GM19467 (cell line): ENCODE data around the gene PRKAR1A.
A peak's percentile ranks its signal among the peaks of the same experiment; 100 is the strongest.
"Not testable (repeated sequence)": the region's sequence is repeated elsewhere in the genome, so short reads cannot be mapped to it uniquely, and the experiment has no call there.

Experiments
- ATAC-seq: cut with Tn5 transposase; IDR thresholded peaks from one replicate; pipeline ENCODE4 v1.9.1; 2021; ENCODE audit warnings: mild to moderate bottlenecking, moderate library complexity; ENCODE audit not compliant: unreplicated experiment

Gene PRKAR1A

GRCh38 chr17:68512247-68512959, at the start of gene PRKAR1A:
Gene PRKAR1A, plus strand, starts transcription at chr17:68512430. Its CDS starts 2,970 bp downstream, at chr17:68515400.
- peak; percentile 85 for ATAC-seq

DNA sequence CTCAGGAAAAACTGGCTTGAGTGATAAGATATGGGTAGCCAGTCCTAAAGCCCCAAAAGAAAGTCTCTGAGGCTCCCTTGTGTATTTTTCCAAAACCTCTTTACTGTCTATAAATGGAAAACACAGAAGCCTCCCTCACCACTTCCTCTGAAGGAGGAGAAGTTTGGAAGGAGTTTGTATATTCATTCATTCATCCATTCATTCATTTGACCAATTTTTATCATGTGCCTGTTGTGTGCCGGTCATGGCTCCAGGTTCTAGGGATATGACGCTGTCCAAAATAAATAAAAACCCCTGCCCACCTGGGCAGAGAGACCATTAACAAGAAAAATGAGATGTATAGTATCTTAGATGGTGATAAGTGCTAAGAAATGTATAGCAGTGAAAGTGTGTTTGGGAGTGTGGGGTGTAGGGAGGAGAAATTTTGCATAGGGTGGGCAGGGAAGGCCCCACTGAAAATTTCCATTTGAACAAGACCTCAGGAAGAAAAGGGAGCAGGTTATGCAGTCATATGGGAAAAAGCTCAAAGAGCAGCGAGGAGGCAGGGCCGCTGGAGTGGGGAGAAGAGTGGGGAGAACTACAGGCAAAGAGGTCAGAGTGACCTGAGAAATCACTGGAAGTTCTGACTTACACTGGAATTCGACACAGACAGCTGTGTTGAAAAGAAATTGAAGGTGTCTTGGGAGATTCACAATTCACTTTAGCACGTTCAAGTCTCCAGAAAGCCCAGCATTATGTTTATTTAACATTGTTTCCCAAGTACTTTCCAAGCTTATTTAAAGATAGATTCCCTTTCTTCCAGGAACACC, 48.8 kb upstream of the PRKAR1A start:
- ATAC-seq = no peak

DNA sequence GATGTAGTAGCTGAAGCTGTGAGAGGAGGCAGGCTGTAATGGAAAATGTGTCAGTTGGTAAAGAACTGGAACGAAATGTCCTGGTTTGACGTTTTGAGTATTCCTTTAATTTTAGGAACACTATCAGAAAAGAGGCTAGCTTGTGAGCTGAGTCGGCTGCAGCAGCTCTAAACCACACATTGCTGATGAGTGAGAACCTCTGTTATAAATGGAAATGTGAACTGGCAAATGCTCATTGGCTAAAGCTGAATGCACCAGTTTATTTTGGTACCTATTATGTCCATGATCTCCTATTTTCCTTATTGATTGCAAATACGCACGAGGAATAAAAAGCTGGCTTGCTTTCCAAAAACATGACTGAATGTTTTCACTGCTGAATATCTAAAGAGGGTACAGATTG, 43.9 kb upstream of the PRKAR1A start:
- ATAC-seq = no peak

GRCh38 chr17:68468788-68469187, 43.4 kb upstream of the PRKAR1A start:
- no peak for ATAC-seq

- no peak for ATAC-seq
Measured at GRCh38 chr17:68470961-68471360, 41.3 kb upstream of the PRKAR1A start.

GRCh38 chr17:68480885-68481284, 31.3 kb upstream of the PRKAR1A start:
- no peak for ATAC-seq

GRCh38 chr17:68482576-68483041, 29.6 kb upstream of the PRKAR1A start:
- no peak for ATAC-seq

DNA sequence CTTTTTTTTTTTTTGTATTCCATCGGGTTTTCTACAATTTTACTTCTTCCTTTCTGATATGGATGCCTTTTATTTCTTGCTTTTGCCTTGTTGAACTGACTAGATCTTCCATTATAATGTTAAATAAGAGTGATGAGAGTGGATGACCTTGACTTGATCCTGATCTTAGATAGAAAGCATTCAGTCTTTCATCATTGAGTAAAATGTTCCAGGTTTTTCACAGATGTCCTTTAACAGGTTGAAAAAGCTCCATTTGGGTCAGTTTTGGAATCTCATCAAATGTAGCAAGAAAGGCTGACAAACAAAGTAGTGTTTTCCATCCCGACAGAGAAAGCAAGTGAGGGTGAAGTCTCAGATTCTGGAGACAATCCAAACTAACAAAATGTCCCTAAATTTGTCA, 27.8 kb upstream of the PRKAR1A start:
- ATAC-seq = no peak

DNA sequence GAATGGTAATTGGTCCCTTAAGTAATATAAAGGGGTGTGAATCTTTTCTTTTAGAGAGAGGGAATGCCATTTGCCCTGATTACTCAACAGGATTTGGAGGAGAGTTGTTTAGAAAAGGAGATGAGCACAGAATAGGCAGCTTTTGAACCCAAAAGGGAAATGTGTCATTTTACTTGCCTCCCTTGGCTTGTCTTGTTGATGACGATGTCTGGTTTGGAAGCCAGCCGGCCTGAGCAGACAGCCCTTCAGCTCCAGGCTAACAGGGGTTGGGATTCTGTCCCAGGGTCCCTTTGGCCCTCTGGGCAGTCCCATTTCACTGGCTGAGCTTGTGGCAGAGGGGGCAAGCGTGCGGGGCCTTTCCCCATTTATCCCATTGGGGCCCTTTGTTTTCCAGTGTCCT, 22.3 kb upstream of the PRKAR1A start:
- ATAC-seq = no peak

- no peak for ATAC-seq
Measured at GRCh38 chr17:68491381-68492231, 20.6 kb upstream of the PRKAR1A start.

DNA sequence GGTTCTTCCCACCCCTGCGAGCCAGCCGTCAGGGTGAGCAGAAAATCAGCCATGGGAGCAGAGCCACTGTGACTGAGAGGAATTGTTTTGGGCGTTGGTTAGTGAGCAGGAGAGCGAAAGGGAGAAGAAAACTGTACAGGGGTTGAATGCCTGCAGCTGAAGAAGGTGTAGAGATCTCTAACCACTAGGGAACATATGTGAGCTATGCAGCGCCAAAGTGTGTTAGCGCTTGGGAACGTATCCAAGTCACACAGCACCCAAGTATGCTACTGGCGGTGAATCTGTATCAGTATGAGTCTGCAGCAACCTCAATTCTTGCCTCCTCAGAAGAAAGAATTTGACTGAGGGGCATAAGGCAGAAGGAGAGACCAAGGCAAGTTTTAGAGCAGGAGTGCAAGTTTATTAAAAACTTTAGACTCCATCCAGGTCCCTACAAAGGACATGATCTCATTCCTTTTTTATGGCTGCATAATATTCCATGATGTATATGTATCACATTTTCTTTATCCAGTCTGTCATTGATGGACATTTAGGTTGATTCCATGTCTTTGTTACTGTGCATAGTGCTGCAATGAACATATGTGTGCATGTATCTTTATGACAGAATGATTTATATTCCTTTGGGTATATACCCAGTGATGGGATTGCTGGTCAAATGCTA, 19.7 kb upstream of the PRKAR1A start:
- not testable (repeated sequence) for ATAC-seq

DNA sequence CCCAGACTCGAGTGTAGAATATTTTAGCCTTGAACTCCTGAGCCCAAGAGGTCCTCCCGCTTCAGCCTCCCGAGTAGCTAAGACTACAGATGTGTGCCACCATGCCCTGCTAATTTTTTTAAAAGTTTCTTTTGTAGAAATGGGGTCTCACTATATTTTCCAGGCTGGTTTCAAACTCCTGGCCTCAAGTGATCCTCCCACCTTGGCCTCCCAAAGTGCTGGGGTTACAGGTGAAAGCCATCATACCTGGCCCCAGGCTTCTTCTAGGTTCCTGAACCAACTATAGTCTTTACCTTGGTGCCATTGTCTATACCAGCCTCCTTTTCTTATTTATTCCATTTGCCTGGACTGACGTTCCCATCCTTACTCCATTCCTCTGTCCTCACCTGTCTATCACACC, 17.1 kb upstream of the PRKAR1A start:
- ATAC-seq = no peak

GRCh38 chr17:68497885-68498319, 14.3 kb upstream of the PRKAR1A start:
- peak; percentile 87 for ATAC-seq

GRCh38 chr17:68498479-68499326, 13.5 kb upstream of the PRKAR1A start:
- ATAC-seq = peak; percentile 4

GRCh38 chr17:68499587-68499986, 12.6 kb upstream of the PRKAR1A start:
- ATAC-seq = no peak

- ATAC-seq = no peak
Measured at GRCh38 chr17:68501074-68501473, 11.2 kb upstream of the PRKAR1A start.

GRCh38 chr17:68505951-68506350, 6.3 kb upstream of the PRKAR1A start:
- ATAC-seq = no peak

DNA sequence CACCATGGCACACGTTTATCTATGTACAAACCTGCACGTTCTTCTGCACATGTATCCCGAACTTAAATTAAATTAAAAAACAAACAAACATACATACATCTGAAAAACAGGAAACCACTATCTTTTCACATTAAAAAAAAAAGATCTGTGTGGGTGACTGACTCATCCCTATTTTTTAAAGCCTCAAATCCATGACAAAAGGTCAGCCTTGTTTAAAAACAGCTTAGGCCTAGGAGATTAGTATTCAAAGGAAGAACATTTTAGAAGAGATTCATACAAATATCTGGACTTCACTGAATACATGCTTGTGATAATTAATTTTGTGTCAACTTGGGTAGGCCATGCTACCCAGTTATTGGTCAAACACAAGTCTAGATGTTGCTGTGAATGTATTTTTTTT, 4.7 kb upstream of the PRKAR1A start:
- ATAC-seq = no peak

DNA sequence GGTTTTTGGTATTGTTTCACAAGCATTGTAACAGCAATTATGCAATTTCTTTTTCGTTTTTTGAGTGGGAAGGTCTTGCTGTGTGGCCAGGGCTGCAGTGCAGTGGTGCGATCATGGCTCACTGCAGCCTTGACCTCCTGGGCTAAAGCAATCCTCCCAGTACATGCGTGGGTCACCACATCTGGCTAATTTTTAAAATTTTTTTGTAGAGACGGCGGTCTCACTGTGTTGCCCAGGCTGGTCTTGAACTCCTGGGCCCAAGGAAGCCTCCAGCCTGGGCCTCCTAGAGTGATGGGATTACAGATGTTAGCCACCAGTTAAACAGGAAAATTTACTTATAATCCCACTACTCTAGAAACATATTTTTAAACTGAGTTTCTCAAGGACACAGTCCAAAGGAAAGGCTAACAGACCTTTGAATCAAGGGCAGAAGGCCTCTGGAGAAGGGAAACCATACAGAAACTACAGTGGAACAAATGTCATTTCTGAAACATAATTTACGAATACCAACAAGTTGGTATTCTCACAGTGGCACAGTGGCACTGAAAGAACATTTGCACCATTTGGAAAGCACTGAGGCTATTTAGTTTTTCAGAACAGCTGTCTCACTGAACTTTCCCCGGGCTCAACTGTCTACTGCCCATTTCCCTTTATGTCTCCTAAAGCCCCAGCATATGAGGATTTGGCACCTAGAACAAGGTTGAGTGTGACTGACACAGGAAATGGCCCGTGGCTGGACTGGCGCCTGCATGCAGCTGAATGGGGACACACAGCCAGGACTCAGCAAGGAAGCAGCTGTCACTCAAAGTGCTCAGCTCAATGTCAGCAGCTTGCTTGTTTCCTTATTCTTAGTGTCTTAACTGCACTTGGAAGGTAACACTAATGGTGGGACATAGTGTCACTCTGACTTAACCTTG, 2.8 kb upstream of the PRKAR1A start:
- ATAC-seq = no peak
